DMS153 treated with DMSO at 0.1 percent for 48 hours (cell line): ENCODE results near the gene GALNT2.

Experiments
- DNase-seq: peaks from one replicate; lab custom pipeline; 2025; ENCODE audit not compliant: unreplicated experiment; lab: John Stamatoyannopoulos, UW

GALNT2 gene

GRCh38 chr1:230050973-230051735 is 15.9 kb upstream of the GALNT2 start:
- DNase-seq: no peak

GRCh38 chr1:230052018-230052417 is 15.0 kb upstream of the GALNT2 start:
- no peak for DNase-seq

- no peak for DNase-seq
Measured at GRCh38 chr1:230052665-230053064, 14.4 kb upstream of the GALNT2 start.

GRCh38 chr1:230054092-230054749 is 12.8 kb upstream of the GALNT2 start:
- no peak for DNase-seq

GRCh38 chr1:230056098-230056497 is 10.9 kb upstream of the GALNT2 start:
- DNase-seq: no peak

GRCh38 chr1:230057100-230057499 is 9.9 kb upstream of the GALNT2 start:
- no peak for DNase-seq

- no peak for DNase-seq
Measured at GRCh38 chr1:230057681-230058565, 9.1 kb upstream of the GALNT2 start.

- no peak for DNase-seq
Measured at GRCh38 chr1:230058626-230059025, 8.4 kb upstream of the GALNT2 start.

GRCh38 chr1:230061801-230062200 is 5.2 kb upstream of the GALNT2 start:
- DNase-seq: no peak

GRCh38 chr1:230062521-230062920 is 4.5 kb upstream of the GALNT2 start:
- no peak for DNase-seq

- DNase-seq: no peak
Measured at GRCh38 chr1:230064283-230064682, 2.8 kb upstream of the GALNT2 start.

- DNase-seq: no peak
Measured at GRCh38 chr1:230065161-230065560, 1.9 kb upstream of the GALNT2 start.

- DNase-seq: no peak
Measured at GRCh38 chr1:230065571-230065970, 1.5 kb upstream of the GALNT2 start.

GRCh38 chr1:230066031-230066430 is 1.0 kb upstream of the GALNT2 start:
- no peak for DNase-seq

GRCh38 chr1:230067419-230067870 is 407 bp downstream of the GALNT2 start:
- DNase-seq: no peak

- DNase-seq: no peak
Measured at GRCh38 chr1:230067871-230068620, 1.0 kb downstream of the GALNT2 start.

- no peak for DNase-seq
Measured at GRCh38 chr1:230068621-230068873, 1.5 kb downstream of the GALNT2 start.

- DNase-seq: no peak
Measured at GRCh38 chr1:230068952-230069684, 2.1 kb downstream of the GALNT2 start.

GRCh38 chr1:230069796-230070195 is 2.8 kb downstream of the GALNT2 start:
- no peak for DNase-seq
